HG02840 (cell line): Measurements from ENCODE around the gene LPP.

Experiments
- ATAC-seq: cut with Tn5 transposase; IDR thresholded peaks from one replicate; pipeline ENCODE4 v1.9.1; 2021; ENCODE audit warnings: mild to moderate bottlenecking, moderate library complexity, moderate number of reproducible peaks; ENCODE audit not compliant: unreplicated experiment, low FRiP score

Gene LPP

DNA sequence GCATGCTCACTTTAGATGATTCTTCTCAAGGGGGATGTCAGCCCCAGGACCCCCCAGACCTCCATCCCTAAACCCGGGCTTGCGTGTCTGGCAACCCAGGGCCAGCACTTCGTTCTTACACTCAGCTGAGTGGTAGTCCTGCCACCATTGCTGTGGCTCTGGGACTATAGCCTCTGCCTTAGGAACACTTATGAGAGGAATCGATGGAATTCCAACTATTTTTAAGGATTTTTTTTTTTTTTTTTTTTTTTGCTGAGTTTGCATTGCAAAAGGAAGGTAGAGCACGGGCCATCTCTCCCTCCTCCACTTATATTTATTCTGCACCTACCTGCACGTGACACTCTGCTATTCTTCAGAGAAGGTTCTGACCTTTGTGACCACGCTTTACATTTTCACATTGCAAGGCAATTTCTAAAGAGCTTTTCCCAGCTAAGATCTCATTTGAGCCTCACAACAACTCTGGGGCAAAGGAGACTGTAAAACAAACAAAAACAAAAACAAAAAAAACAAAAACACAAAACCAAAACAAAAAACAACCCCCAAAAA, 113.9 kb downstream of the LPP start:
- ATAC-seq, result no peak

DNA sequence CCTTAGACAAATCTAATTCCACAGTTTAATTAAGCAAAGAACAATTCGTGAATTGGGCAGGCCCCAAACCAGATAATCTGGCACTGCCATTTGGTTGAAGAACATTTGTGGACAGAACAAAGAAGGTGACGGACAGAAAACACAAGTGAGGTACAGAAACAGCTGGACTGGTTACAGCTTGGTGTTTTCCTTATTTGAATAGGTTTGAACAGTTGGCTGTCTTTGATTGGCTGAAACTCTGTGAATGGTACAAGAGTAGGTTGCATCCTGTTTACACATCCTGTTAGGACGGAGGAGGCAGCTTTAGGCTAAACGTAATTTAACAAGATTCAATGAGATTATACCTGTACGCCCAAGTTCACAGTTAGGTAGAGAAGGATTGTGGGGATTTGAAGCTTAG, 114.4 kb downstream of the LPP start:
- ATAC-seq, result no peak

GRCh38 chr3:188269040-188269439, 115.1 kb downstream of the LPP start:
- no peak for ATAC-seq

DNA sequence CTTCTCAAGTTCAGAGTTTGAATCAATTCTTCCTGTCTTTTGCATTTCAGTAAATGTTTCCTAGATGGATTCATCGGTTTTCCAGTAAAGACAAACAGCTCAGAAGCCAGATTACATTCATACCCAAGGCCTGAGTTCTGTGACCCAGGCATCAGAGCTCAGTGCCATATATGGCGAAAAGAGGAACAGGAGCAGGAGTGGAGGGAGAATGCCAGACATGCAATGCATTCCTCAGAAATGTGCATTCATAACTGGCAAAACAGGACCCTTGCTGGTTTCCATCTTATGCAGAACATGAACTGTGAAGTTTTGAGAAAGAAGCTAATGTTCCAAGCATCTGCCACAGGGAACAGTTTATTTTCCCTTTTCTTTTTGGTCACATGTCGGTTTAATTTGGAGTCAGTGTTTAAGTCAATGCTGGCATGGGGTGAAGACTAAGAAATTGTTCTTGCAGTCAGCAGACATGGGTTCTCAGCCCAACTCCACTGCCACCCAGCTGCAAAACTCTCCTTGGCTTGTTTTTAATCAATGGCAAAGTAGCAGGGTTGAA, 116.5 kb downstream of the LPP start:
- no peak for ATAC-seq

- ATAC-seq, result no peak
Observed at GRCh38 chr3:188271226-188271914, 117.4 kb downstream of the LPP start.

GRCh38 chr3:188272481-188273372, 118.8 kb downstream of the LPP start:
- no peak for ATAC-seq

- ATAC-seq, result no peak
Observed at GRCh38 chr3:188274249-188274915, 120.4 kb downstream of the LPP start.

DNA sequence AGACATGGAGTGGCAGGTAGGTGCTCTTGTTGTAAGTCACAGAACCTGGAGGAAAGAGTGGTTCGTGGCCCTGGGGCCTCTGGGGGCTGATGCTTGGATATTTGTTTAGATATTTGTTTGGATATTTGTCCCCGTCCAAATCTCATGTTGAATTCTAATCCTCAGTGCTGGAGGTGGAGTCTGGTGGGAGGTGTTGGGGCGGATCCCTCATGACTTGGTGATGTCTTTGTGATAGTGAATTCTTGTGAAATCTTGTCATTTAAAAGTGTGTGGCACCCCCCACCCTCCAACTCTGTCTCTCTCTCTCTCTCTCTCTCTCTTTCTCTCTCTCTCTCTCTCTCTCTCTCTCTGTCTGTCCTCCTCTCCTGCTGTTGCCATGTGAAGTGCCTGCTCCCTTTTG, 122.4 kb downstream of the LPP start:
- ATAC-seq, result no peak

- ATAC-seq, result no peak
Observed at GRCh38 chr3:188278717-188279324, 124.9 kb downstream of the LPP start.

GRCh38 chr3:188279502-188280335, 125.8 kb downstream of the LPP start:
- ATAC-seq, result no peak

DNA sequence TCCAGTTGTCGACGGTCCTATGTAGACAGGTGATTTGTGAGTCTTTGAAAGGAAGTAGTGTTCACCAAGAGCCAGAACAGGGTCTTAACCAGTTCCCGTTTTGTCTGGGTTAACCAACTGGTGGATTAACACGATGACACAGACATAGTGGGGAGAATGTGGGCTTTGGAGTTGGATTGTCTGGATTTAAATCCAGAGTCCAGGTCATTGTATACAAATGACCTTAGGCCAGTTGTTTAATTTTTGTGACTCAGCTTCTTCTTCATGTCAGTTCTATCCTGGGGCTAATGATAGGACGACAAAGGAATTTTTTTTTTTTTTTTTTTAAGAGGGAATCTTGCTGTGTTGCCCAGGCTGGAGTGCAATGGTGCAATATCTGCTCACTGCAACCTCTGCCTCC, 126.7 kb downstream of the LPP start:
- ATAC-seq, result no peak

GRCh38 chr3:188282871-188283270, 128.9 kb downstream of the LPP start:
- no peak for ATAC-seq

GRCh38 chr3:188283347-188283746, 129.4 kb downstream of the LPP start:
- ATAC-seq, result no peak

- ATAC-seq, result no peak
Observed at GRCh38 chr3:188284455-188285212, 130.7 kb downstream of the LPP start.

- no peak for ATAC-seq
Observed at GRCh38 chr3:188286087-188286513, 132.1 kb downstream of the LPP start.

- ATAC-seq, result no peak
Observed at GRCh38 chr3:188287339-188287738, 133.4 kb downstream of the LPP start.

DNA sequence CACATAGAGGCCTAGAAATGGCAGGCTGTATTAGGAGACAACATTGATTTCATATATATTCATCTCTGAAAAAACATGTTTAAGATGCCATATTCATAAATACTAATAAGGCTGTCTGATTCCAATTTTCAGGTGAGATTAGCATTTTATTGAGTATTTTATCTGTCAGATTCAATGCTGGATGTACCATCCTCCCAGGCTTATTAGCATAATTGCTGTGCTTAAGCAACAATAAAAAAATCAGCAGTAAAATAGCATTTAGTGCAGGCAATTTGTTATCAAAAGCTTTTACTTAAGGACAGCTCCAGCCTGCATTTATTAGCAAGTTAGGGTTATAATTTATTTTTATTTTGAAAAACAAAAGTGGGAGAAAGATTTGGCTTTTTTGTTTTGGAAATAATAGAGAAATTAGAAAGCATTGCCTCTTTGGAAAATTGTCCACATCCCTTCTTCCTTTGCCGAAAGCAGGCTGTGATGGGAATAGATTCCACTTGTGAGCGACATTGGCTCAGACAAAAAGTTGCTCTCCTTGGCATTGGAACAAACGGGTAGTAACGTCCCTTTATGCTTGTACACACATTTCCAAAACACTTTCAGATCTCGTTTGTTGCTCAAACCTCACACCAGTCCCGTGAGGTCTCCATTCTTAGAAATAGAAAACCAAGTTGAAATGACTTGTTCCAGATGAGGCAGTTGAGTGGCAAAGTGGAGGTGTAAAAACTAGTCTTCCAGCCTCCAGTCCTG, 134.0 kb downstream of the LPP start:
- ATAC-seq, result no peak

DNA sequence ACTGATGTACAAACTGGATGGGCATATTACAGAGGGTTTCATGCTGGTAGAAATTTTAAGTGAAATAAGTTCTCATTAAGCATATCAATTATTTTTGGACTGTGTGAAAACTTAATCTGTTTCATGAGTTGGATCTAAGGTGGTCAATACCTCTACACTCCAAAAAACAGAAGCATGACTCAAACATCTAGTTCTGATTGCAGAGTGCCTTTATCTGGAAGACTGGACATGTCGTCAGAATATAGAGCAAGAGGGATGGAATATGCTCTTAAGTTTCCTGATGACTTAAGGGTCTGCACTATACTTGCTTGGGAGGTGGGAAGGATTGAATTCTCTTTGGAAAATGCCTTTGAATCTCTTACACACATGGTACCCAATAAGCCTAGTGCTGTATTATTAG, 138.3 kb downstream of the LPP start:
- ATAC-seq, result no peak
